ENCODE data around the gene SMOC1.
A peak's percentile ranks its signal among the peaks of the same experiment; 100 is the strongest.

SMOC1 gene

DNA sequence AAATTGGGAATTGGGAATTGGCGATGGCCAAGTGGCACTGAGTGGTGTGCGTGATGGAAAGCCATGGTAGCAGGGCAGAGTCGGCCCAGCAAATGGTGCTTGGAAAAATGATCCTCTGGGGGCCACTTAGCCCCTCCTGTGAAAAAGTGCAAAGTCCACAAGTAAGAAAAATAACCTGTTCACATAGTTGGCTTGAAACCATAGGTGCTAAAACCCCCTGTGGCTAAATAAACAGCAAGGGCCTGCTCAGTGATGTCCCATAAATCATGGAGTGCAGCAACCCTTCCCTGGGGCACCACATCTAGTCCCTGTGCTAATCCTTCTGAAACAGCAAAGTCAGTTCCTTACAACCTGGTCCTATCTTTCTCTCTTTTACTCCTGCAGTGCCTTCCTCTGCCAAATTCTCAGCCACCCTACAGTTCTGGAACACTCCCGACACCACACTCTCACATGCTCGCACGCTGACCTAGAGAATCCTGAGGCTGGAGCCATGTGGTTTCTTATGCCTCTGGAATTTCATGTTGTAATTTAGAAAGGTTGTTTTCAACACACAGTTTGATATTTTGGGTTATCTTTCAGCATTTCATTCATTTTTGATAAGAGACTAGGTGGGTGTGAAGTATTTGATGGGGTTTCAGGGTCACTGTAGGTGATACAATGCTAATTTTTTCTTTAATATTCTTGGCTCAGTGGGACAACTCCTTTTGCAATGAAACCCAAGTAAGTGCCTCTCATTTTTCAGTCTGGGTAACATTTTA lies 123.6 kb downstream of the SMOC1 start:
- no peak for DNase-seq (ENCODE audit: low read depth in 1 of 2, low spot score in 1 of 2)
- no peak for TF ChIP-seq JUND (IDR thresholded peaks at IDR 0.05; ENCODE audit: low read depth)
- in situ Hi-C loops (cut with HindIII; ENCODE audit: low pct_unique_long_range_greater_than_20kb, low sequenced_read_pairs) = no loop called here

DNA sequence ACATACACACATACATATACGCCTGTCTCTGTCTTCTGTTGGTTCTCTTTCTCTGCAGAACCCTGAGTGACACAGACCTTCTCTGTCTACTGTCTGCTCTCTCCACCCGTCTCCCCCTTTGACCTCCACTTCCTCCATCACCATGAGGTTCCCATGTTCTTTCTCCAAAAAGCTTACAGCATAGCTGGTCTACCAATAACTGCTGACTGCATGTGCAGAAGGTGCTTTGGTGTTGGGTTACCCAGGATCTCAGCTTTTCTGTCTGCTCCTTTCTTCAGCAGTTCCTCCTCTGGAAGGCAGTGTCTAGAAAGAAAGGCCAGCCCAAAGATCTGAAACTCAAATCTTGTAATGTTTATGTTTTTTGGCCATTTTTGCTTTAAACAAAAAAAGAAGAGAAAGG lies 125.6 kb downstream of the SMOC1 start:
- in situ Hi-C loops (cut with HindIII; ENCODE audit: low pct_unique_long_range_greater_than_20kb, low sequenced_read_pairs) = no loop called here
- TF ChIP-seq JUND (IDR thresholded peaks at IDR 0.05; ENCODE audit: low read depth) = no peak
- DNase-seq (ENCODE audit: low read depth in 1 of 2, low spot score in 1 of 2) = no peak

DNA sequence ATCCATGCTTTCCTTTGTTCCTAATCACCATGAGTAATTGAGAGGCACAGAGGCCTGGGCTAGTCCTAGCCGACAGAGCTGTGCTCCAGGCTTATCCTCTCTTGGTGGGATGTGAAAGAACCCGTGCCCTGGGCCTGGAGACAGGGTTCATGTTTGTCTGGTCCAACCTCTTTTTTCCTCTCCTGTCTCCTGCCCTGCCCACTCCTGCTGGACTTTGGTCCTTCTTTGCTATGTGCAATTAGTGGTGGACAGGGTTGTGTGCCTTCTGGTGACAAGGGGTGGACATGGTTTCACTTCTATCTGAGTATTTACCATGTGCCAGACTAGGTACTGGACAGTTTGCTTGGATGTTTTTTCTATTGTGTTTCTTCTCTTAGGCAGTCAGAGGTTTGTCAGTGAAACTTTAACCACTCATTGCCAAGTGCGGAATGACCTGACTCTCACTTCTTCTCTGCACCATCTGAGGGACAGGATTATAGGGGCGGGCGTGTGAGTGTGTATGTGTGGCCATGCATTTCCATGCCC lies 126.1 kb downstream of the SMOC1 start:
- no peak for DNase-seq (ENCODE audit: low read depth in 1 of 2, low spot score in 1 of 2)
- TF ChIP-seq JUND (IDR thresholded peaks at IDR 0.05; ENCODE audit: low read depth) = no peak
- in situ Hi-C loops (cut with HindIII; ENCODE audit: low pct_unique_long_range_greater_than_20kb, low sequenced_read_pairs) = no loop called here

DNA sequence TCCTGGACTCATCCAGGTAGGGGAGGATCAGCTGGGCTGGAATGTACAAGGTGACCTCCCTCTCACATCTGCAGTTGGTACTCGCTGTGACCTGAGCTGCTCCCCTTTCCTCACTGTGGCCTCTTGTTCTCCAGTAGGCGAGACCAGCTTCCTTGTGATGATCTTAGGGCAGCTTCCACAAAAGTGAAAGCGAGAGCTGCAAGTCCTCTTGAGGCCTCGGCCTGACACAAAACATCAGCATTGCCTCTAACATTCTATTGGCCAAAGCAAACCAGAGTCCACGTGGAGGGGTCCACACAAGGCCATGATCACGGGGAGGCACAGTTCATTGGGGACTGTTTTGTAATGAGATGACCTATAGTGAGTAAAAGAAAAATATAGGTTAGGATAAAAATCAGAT lies 127.5 kb downstream of the SMOC1 start:
- in situ Hi-C loops (cut with HindIII; ENCODE audit: low pct_unique_long_range_greater_than_20kb, low sequenced_read_pairs) = no loop called here
- no peak for TF ChIP-seq JUND (IDR thresholded peaks at IDR 0.05; ENCODE audit: low read depth)
- DNase-seq (ENCODE audit: low read depth in 1 of 2, low spot score in 1 of 2) = no peak

DNA sequence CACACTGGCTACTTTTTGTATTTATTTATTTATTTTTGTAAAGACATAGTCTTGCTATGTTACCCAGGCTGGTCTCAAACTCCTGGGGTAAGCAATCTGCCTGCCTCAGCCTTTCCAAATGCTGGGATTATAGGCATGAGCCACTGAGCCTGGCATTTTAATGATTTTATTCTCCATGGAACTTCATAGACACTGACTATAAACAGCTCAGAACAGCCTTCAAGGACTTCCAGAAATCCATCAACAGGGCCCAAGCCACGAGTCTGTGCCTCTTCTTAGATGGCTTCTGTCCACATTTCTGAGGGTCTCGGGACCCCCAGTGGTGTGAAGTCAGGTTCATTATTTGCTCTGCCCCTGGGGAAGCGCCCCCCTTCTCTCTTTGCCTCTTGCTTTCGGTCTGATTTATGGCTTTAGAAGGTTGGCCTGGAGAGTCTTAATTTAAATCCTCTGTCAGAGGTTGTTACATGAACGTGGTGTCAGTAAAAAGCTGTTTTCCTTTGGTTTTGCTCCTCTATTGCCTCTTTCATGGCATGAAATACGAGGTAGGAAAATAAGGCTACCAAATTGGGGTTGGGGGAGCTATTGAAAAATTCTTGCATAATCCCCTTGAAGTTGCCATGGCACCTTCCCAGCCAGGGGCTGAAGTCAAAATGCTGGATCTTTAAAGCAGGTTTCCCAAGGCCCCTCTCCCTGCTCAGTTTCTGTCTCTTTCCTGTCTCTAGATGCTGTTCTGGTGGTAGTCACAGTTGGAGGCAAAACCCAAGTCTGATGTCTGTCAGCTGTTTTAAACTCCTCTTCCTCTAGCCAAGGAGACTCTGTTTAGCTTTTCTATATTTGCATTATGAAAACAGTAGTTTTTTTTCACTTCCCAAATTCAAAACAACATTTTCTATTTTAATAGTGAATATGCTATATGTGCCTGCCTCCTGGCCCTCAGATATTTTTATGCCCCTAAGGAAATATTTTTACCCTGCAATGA lies 129.4 kb downstream of the SMOC1 start:
- no peak for DNase-seq (ENCODE audit: low read depth in 1 of 2, low spot score in 1 of 2)
- in situ Hi-C loops (cut with HindIII; ENCODE audit: low pct_unique_long_range_greater_than_20kb, low sequenced_read_pairs) = no loop called here
- TF ChIP-seq JUND (IDR thresholded peaks at IDR 0.05; ENCODE audit: low read depth) = no peak

DNA sequence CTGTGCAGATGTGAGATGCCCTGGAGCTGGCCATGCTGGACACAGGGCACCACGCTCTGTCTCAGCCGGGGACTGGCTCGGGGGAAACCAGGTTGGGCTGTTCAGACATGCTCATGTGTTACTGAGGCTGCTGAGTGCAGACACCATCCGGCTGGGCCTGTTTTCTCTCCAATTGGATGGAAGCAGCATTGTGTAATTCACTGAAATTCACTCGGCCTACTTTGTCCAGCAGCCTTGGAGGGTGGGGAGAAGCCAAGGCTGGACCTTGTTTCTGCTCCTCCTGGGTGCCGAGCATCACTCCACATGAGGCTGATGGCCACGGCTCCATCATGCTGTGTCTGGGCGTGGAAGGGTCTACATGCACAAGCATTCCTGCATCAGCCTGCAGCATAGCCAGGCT lies 130.7 kb downstream of the SMOC1 start:
- no peak for TF ChIP-seq JUND (IDR thresholded peaks at IDR 0.05; ENCODE audit: low read depth)
- in situ Hi-C loops (cut with HindIII; ENCODE audit: low pct_unique_long_range_greater_than_20kb, low sequenced_read_pairs) = no loop called here
- DNase-seq (ENCODE audit: low read depth in 1 of 2, low spot score in 1 of 2) = peak in 1 of 2 experiments; percentile 33

DNA sequence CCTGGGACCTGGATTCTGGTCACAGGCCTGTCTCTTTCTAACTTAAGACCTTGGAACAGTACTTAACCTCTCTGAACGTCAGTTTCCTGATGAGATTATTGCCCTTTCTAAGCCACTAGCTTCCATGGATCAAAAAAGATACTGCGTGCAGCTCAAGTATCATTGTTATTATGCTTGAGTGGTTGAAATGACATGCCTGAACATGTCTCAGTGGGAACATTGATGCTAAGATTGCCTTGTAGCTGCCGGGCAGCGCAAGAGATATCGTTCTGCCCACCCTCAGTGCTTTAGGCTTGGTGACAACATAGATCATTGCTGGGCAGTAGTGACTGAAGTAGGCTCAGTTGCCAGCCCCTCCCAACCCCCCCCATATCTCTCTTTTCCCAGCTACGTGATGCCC lies 131.9 kb downstream of the SMOC1 start:
- DNase-seq (ENCODE audit: low read depth in 1 of 2, low spot score in 1 of 2) = no peak
- in situ Hi-C loops (cut with HindIII; ENCODE audit: low pct_unique_long_range_greater_than_20kb, low sequenced_read_pairs) = no loop called here

DNA sequence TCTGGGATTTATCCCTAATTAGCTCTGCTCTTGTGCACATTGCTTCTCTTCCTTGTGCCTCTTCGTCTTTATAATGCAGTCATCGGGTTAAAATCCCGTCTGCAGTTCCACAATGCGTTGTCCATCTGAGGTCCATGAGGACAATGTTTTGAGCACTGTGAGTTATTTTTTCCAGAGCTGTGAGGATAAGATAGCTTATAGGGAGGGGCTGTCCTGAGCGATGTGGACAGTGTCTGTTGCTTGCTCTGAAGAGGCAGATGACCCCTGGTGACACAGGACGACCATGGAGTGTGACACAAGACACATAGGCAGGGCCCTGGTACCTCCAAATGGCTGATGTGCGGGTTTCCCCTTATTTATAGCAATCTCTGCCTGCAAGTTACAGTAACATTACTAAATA lies 132.5 kb downstream of the SMOC1 start:
- no peak for DNase-seq (ENCODE audit: low read depth in 1 of 2, low spot score in 1 of 2)
- TF ChIP-seq JUND (IDR thresholded peaks at IDR 0.05; ENCODE audit: low read depth) = no peak
- in situ Hi-C loops (cut with HindIII; ENCODE audit: low pct_unique_long_range_greater_than_20kb, low sequenced_read_pairs) = no loop called here

More for the DNA sequence above, 131.9 kb downstream of the SMOC1 start:
- TF ChIP-seq JUND (IDR thresholded peaks at IDR 0.05; ENCODE audit: low read depth) = no peak

DNA sequence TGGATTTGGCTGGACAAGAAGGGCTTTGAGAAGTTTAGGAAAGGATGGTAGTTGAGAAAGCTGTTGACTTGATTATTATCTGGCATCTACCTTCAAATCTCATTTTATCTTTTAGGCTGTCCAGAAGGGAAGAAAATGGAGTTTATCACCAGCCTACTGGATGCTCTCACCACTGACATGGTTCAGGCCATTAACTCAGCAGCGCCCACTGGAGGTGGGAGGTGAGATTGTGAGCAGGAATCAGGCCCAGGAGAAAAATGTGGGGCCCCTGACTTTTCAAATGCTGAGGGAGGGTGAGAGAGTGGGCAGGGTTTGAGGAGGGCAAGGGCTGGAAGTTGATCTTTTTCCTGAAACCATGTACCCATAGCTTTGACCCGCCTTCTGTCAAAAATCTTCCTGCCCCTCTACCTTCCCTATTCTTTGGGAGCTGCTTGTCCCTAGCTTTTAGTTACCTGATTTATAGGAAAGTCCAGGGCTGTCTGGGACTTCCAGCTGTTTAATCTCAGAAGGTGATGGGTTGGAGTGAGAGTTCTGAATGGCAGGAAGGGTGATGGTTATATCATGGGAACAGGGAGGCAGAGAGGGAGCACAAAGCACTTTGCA lies 134.2 kb downstream of the SMOC1 start:
- no peak for TF ChIP-seq JUND (IDR thresholded peaks at IDR 0.05; ENCODE audit: low read depth)
- in situ Hi-C loops (cut with HindIII; ENCODE audit: low pct_unique_long_range_greater_than_20kb, low sequenced_read_pairs) = no loop called here
- DNase-seq (ENCODE audit: low read depth in 1 of 2, low spot score in 1 of 2) = peak in 1 of 2 experiments; percentile 49

DNA sequence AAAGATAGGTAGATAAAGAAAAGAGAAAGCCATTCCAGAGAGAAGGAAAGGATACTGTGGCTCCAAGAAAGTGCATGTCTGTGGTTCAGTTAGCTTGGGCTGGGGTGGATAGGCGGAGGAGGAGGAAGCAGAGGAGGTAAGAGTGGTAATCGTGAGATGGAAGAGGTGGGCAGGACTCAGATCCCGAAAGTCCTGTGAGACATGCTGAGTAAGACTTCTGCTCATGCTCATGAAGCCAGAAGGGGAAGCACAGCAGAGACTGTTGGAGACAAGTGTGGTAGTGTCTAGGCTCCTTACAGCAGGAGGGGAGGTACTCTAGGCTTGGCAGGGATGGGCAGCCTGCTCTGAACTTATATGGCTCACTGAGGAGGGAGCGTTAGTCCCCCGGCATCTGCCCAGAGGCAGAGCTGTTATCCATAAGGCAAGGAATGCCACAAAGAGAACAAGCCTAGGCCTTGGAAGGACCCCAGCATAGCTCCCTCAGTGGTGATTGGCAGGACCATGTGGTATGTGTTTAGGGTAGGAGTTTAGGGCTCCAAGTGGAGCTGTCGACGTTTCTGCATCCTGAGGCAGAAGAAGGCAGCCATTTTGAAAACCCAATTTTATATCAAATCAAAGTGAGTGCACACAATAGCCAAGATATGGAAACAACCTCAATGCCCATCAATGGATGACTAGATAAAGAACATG lies 135.3 kb downstream of the SMOC1 start:
- TF ChIP-seq JUND (IDR thresholded peaks at IDR 0.05; ENCODE audit: low read depth) = no peak
- no peak for DNase-seq (ENCODE audit: low read depth in 1 of 2, low spot score in 1 of 2)
- in situ Hi-C loops (cut with HindIII; ENCODE audit: low pct_unique_long_range_greater_than_20kb, low sequenced_read_pairs) = no loop called here

DNA sequence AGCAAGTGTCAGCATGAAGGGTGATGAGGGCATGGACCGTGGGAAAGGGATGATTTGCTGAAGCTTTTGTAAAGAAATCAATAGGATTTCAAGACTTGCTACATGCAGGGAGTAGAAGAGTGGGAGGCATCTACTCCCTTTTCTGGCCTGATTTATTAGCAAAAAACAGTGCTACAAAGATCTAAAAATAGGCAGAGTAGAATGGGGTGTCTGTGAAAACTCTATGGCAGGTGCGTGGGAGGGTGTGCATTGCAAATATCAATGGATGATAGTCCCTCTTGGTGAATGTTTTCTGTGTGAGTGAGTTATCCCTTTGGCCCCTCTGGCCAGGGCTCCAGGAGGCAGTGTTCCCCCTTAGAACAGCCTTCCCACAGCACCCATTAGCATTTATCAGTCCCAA lies 139.0 kb downstream of the SMOC1 start:
- in situ Hi-C loops (cut with HindIII; ENCODE audit: low pct_unique_long_range_greater_than_20kb, low sequenced_read_pairs) = no loop called here
- no peak for TF ChIP-seq JUND (IDR thresholded peaks at IDR 0.05; ENCODE audit: low read depth)

DNA sequence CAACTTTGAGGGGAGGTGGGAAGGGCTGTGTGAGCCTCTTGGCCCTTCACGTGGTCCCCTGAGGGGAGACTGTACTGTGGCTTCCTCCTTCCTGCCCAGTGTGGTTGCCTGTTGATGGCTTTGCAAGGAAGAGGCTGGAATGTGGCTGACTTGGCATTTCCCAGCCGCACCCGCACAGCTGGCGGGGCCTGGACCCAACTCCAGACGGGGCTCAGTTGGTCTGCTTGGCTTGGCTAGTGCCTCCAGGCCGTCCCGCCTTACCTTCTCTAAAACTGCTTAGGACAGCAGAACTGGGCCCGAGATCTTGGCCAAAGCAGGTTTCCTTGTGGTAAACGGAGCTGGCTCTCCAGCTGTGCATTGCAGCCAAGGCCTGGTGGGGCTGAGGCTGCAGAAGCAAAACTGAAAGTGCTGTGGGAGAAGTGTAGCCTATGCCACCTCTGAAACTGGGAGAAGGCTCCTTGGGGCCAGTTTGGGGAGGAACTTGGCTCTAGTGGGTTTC lies 139.5 kb downstream of the SMOC1 start:
- DNase-seq (ENCODE audit: low read depth in 1 of 2, low spot score in 1 of 2) = no peak
- no peak for TF ChIP-seq JUND (IDR thresholded peaks at IDR 0.05; ENCODE audit: low read depth)
- in situ Hi-C loops (cut with HindIII; ENCODE audit: low pct_unique_long_range_greater_than_20kb, low sequenced_read_pairs) = no loop called here

More for the DNA sequence above, 139.0 kb downstream of the SMOC1 start:
- DNase-seq (ENCODE audit: low read depth in 1 of 2, low spot score in 1 of 2) = no peak

Data from T47D (cell line).